Ovary (tissue), 3 donors: ENCODE data around the gene STT3A.

Experiments
- CTCF ChIP-seq, 3 donors: fragments of 450-650 bp in 2 of 3; fragments of 200-600 bp in 1 of 3; IDR thresholded peaks; one replicate each; pipeline versions ENCODE4 v1.5.1 to v1.8.0; 2016 to 2022; ENCODE audit warnings: antibody characterized with exemption in 3 of 3, mild to moderate bottlenecking in 1 of 3
- EP300 ChIP-seq: sonication (generic); formaldehyde crosslinking; IDR thresholded peaks from one replicate; pipeline ENCODE4 v1.6.1; 2017; ENCODE audit warnings: antibody characterized with exemption
- POLR2A ChIP-seq: fragments of 450-650 bp; IDR thresholded peaks from one replicate; pipeline ENCODE4 v1.6.1; 2017; ENCODE audit warnings: antibody characterized with exemption, mild to moderate bottlenecking, moderate library complexity
- donor health status: DM: no; HTN: no; CAD: no.

- TF ChIP-seq POLR2A (no peak), CTCF (IDR thresholded peaks at IDR 0.05) (no peak), EP300 (no peak)
Measured at GRCh38 chr11:125626288-125626950, 33.8 kb downstream of the STT3A start.
